ENCODE results near the gene TIMM10B.

Gene TIMM10B

GRCh38 chr11:6486256-6486655, 5.0 kb downstream of the TIMM10B start:
- Histone ChIP-seq H3K27ac (ENCODE audit: low read depth, low read length) (no peak overlapping the region), H3K9me3 (ENCODE audit: control insufficient read depth, insufficient read depth, low read length) (no peaks in the 10 kb centered on the region), H3K36me3 (ENCODE audit: control insufficient read depth, insufficient read depth, low read length) (peaks cover 68% of the 10 kb centered on the region), H3K9ac (ENCODE audit: low read depth, low read length) (no peak overlapping the region), H3K4me3 (ENCODE audit: low read depth, low read length) (no peak overlapping the region), H3K27me3 (ENCODE audit: control insufficient read depth, insufficient read depth, low read length) (no peaks in the 10 kb centered on the region), H3K4me1 (ENCODE audit: control insufficient read depth, insufficient read depth, low read length) (peaks cover 6% of the 10 kb centered on the region; the same call in 1 of the 2 replicates)

- Histone ChIP-seq H3K9me3 (ENCODE audit: control insufficient read depth, insufficient read depth, low read length) (no peaks in the 10 kb centered on the region), H3K4me3 (ENCODE audit: low read depth, low read length) (no peak overlapping the region), H3K9ac (ENCODE audit: low read depth, low read length) (no peak overlapping the region), H3K27me3 (ENCODE audit: control insufficient read depth, insufficient read depth, low read length) (no peaks in the 10 kb centered on the region), H3K27ac (ENCODE audit: low read depth, low read length) (no peak overlapping the region), H3K36me3 (ENCODE audit: control insufficient read depth, insufficient read depth, low read length) (peaks cover 68% of the 10 kb centered on the region), H3K4me1 (ENCODE audit: control insufficient read depth, insufficient read depth, low read length) (peaks cover 6% of the 10 kb centered on the region; the same call in 1 of the 2 replicates)
These were observed 5.6 kb downstream of the TIMM10B start for GRCh38 chr11:6486938-6487337.

- Histone ChIP-seq H3K36me3 (ENCODE audit: control insufficient read depth, insufficient read depth, low read length) (peaks cover 65% of the 10 kb centered on the region), H3K9ac (ENCODE audit: low read depth, low read length) (no peak overlapping the region), H3K9me3 (ENCODE audit: control insufficient read depth, insufficient read depth, low read length) (no peaks in the 10 kb centered on the region), H3K27ac (ENCODE audit: low read depth, low read length) (no peak overlapping the region), H3K4me3 (ENCODE audit: low read depth, low read length) (no peak overlapping the region), H3K4me1 (ENCODE audit: control insufficient read depth, insufficient read depth, low read length) (no peaks in the 10 kb centered on the region), H3K27me3 (ENCODE audit: control insufficient read depth, insufficient read depth, low read length) (no peaks in the 10 kb centered on the region)
These were observed 7.0 kb downstream of the TIMM10B start for GRCh38 chr11:6488342-6488741.

GRCh38 chr11:6488821-6489220, 7.5 kb downstream of the TIMM10B start:
- Histone ChIP-seq H3K27me3 (ENCODE audit: control insufficient read depth, insufficient read depth, low read length) (no peaks in the 10 kb centered on the region), H3K9me3 (ENCODE audit: control insufficient read depth, insufficient read depth, low read length) (no peaks in the 10 kb centered on the region), H3K9ac (ENCODE audit: low read depth, low read length) (no peak overlapping the region), H3K27ac (ENCODE audit: low read depth, low read length) (no peak overlapping the region), H3K36me3 (ENCODE audit: control insufficient read depth, insufficient read depth, low read length) (peaks cover 61% of the 10 kb centered on the region), H3K4me3 (ENCODE audit: low read depth, low read length) (no peak overlapping the region), H3K4me1 (ENCODE audit: control insufficient read depth, insufficient read depth, low read length) (no peaks in the 10 kb centered on the region)

GRCh38 chr11:6489306-6489705, 8.0 kb downstream of the TIMM10B start:
- H3K27ac ChIP-seq (ENCODE audit: low read depth, low read length), result no peak overlapping the region
- H3K27me3 ChIP-seq (ENCODE audit: control insufficient read depth, insufficient read depth, low read length), result no peaks in the 10 kb centered on the region
- no peak overlapping the region for H3K4me3 ChIP-seq (ENCODE audit: low read depth, low read length)
- H3K9ac ChIP-seq (ENCODE audit: low read depth, low read length), result no peak overlapping the region
- H3K4me1 ChIP-seq (ENCODE audit: control insufficient read depth, insufficient read depth, low read length), result no peaks in the 10 kb centered on the region
- no peaks in the 10 kb centered on the region for H3K9me3 ChIP-seq (ENCODE audit: control insufficient read depth, insufficient read depth, low read length)
- peaks cover 57% of the 10 kb centered on the region for H3K36me3 ChIP-seq (ENCODE audit: control insufficient read depth, insufficient read depth, low read length)

GRCh38 chr11:6497069-6497839, 16.0 kb downstream of the TIMM10B start, which contains the start of gene DNHD1:
Gene DNHD1, plus strand, starts transcription at chr11:6497280. Its CDS starts 936 bp downstream, at chr11:6498216.
- H3K4me3 ChIP-seq (ENCODE audit: low read depth, low read length), result peak within 1 kb of the TSS; percentile 13; the same call in 1 of the 2 replicates
- no peak within 1 kb of the TSS for H3K27ac ChIP-seq (ENCODE audit: low read depth, low read length)
- H3K4me1 ChIP-seq (ENCODE audit: control insufficient read depth, insufficient read depth, low read length), result 0 out of 2 replicates have a peak, but pooled peaks cover 4% of the 10 kb centered on the region
- no peak within 1 kb of the TSS for H3K9ac ChIP-seq (ENCODE audit: low read depth, low read length)
- H3K27me3 ChIP-seq (ENCODE audit: control insufficient read depth, insufficient read depth, low read length), result no peaks in the 10 kb centered on the region
- no peaks in the 10 kb centered on the region for H3K9me3 ChIP-seq (ENCODE audit: control insufficient read depth, insufficient read depth, low read length)
- H3K36me3 ChIP-seq (ENCODE audit: control insufficient read depth, insufficient read depth, low read length), result peaks cover 22% of the 10 kb centered on the region

GRCh38 chr11:6498121-6498520, 16.8 kb downstream of the TIMM10B start:
- Histone ChIP-seq H3K9me3 (ENCODE audit: control insufficient read depth, insufficient read depth, low read length) (no peaks in the 10 kb centered on the region), H3K36me3 (ENCODE audit: control insufficient read depth, insufficient read depth, low read length) (peaks cover 21% of the 10 kb centered on the region), H3K27ac (ENCODE audit: low read depth, low read length) (no peak overlapping the region), H3K27me3 (ENCODE audit: control insufficient read depth, insufficient read depth, low read length) (no peaks in the 10 kb centered on the region), H3K4me1 (ENCODE audit: control insufficient read depth, insufficient read depth, low read length) (0 out of 2 replicates have a peak, but pooled peaks cover 4% of the 10 kb centered on the region), H3K4me3 (ENCODE audit: low read depth, low read length) (no peak overlapping the region), H3K9ac (ENCODE audit: low read depth, low read length) (no peak overlapping the region)

- Histone ChIP-seq H3K9ac (ENCODE audit: low read depth, low read length) (no peak overlapping the region), H3K27me3 (ENCODE audit: control insufficient read depth, insufficient read depth, low read length) (no peaks in the 10 kb centered on the region), H3K4me3 (ENCODE audit: low read depth, low read length) (no peak overlapping the region), H3K4me1 (ENCODE audit: control insufficient read depth, insufficient read depth, low read length) (0 out of 2 replicates have a peak, but pooled peaks cover 4% of the 10 kb centered on the region), H3K36me3 (ENCODE audit: control insufficient read depth, insufficient read depth, low read length) (peaks cover 24% of the 10 kb centered on the region), H3K27ac (ENCODE audit: low read depth, low read length) (no peak overlapping the region), H3K9me3 (ENCODE audit: control insufficient read depth, insufficient read depth, low read length) (no peaks in the 10 kb centered on the region)
These were observed 17.2 kb downstream of the TIMM10B start for GRCh38 chr11:6498544-6498943.

- Histone ChIP-seq H3K9ac (ENCODE audit: low read depth, low read length) (no peak overlapping the region), H3K9me3 (ENCODE audit: control insufficient read depth, insufficient read depth, low read length) (no peaks in the 10 kb centered on the region), H3K4me1 (ENCODE audit: control insufficient read depth, insufficient read depth, low read length) (0 out of 2 replicates have a peak, but pooled peaks cover 2% of the 10 kb centered on the region), H3K27ac (ENCODE audit: low read depth, low read length) (no peak overlapping the region), H3K4me3 (ENCODE audit: low read depth, low read length) (no peak overlapping the region), H3K36me3 (ENCODE audit: control insufficient read depth, insufficient read depth, low read length) (peaks cover 19% of the 10 kb centered on the region), H3K27me3 (ENCODE audit: control insufficient read depth, insufficient read depth, low read length) (no peaks in the 10 kb centered on the region)
These were observed 21.1 kb downstream of the TIMM10B start for GRCh38 chr11:6502382-6502781.

- Histone ChIP-seq H3K27ac (ENCODE audit: low read depth, low read length) (no peak overlapping the region), H3K27me3 (ENCODE audit: control insufficient read depth, insufficient read depth, low read length) (no peaks in the 10 kb centered on the region), H3K36me3 (ENCODE audit: control insufficient read depth, insufficient read depth, low read length) (peaks cover 12% of the 10 kb centered on the region), H3K4me3 (ENCODE audit: low read depth, low read length) (no peak overlapping the region), H3K9ac (ENCODE audit: low read depth, low read length) (no peak overlapping the region), H3K4me1 (ENCODE audit: control insufficient read depth, insufficient read depth, low read length) (no peaks in the 10 kb centered on the region), H3K9me3 (ENCODE audit: control insufficient read depth, insufficient read depth, low read length) (no peaks in the 10 kb centered on the region)
These were observed 22.9 kb downstream of the TIMM10B start for GRCh38 chr11:6504166-6504565.

- no peak overlapping the region for H3K4me3 ChIP-seq (ENCODE audit: low read depth, low read length)
- no peaks in the 10 kb centered on the region for H3K9me3 ChIP-seq (ENCODE audit: control insufficient read depth, insufficient read depth, low read length)
- no peaks in the 10 kb centered on the region for H3K27me3 ChIP-seq (ENCODE audit: control insufficient read depth, insufficient read depth, low read length)
- no peaks in the 10 kb centered on the region for H3K4me1 ChIP-seq (ENCODE audit: control insufficient read depth, insufficient read depth, low read length)
- no peak overlapping the region for H3K9ac ChIP-seq (ENCODE audit: low read depth, low read length)
- H3K36me3 ChIP-seq (ENCODE audit: control insufficient read depth, insufficient read depth, low read length), result peaks cover 14% of the 10 kb centered on the region
- H3K27ac ChIP-seq (ENCODE audit: low read depth, low read length), result no peak overlapping the region
These were observed 24.4 kb downstream of the TIMM10B start for GRCh38 chr11:6505577-6506240.
